ENCODE results near the gene WRAP53. TPM values are rescaled to one million over a fixed set of nuclear protein-coding genes. Genes with fewer than 3 reads are reported as not detected.

WRAP53 gene
- polyA plus RNA-seq, 1 of the 3 experiments (the other 2 are of a cell fraction) = 8.6 TPM

- Histone ChIP-seq H3K27me3 (ENCODE audit: insufficient read depth) (no peaks in the 10 kb centered on the region), H2AFZ (ENCODE audit: low read depth) (peak overlapping the region; percentile 79), H3K79me2 (ENCODE audit: insufficient read depth) (no peaks in the 10 kb centered on the region), H3K4me1 (ENCODE audit: control insufficient read depth in 1 of 2, insufficient read depth in 2 of 2, low read depth in 1 of 2, low read length in 1 of 2) (peaks cover 6 to 29% of the 10 kb centered on the region in 2 experiments; a peak in 2 of 4 replicates), H3K9ac (peak overlapping the region; percentile 56), H3K36me3 (replicated peaks in 1 of 2; ENCODE audit: control insufficient read depth in 1 of 2, insufficient read depth in 2 of 2, low read length in 1 of 2) (no peaks in the 10 kb centered on the region), H3K9me2 (no peaks in the 10 kb centered on the region), H3F3A (replicated peaks; ENCODE audit: insufficient read depth) (peaks cover 52% of the 10 kb centered on the region), H3K4me2 (peak overlapping the region; percentile 65), H3K9me3 (no peaks in the 10 kb centered on the region), H4K20me1 (ENCODE audit: insufficient read depth) (no peaks in the 10 kb centered on the region), H3K4me3 (ENCODE audit: low read depth in 2 of 2, low read length in 1 of 2) (no peak overlapping the region; a peak in 1 of 4 replicates), H3K27ac (ENCODE audit: low read depth in 2 of 2, low read length in 1 of 2) (peak overlapping the region; percentile 67 to 89)
- no peak for TF ChIP-seq RFX5 (IDR thresholded peaks at IDR 0.05; ENCODE audit: low read length)
- TF ChIP-seq GATA2 (CRISPR knock-in tag; IDR thresholded peaks at IDR 0.05) = peak; percentile 29; the same call in 1 of the 2 replicates
- TF ChIP-seq TAF1 (IDR thresholded peaks at IDR 0.05; ENCODE audit: borderline replicate concordance, low read depth, low read length) = no peak
- peak; percentile 38; the same call in 1 of the 2 replicates for TF ChIP-seq TCF12 (IDR thresholded peaks at IDR 0.05)
- TF ChIP-seq RCOR1 (IDR thresholded peaks at IDR 0.05; ENCODE audit: low read length) = no peak
- TF ChIP-seq EP300 (IDR thresholded peaks at IDR 0.05; ENCODE audit: borderline replicate concordance in 1 of 2, low read depth in 1 of 2, low read length in 1 of 2) = peak in 1 of 2 experiments; percentile 54; a peak in 2 of 4 replicates
- no peak for TF ChIP-seq MEF2A (IDR thresholded peaks at IDR 0.05; ENCODE audit: borderline replicate concordance, low read depth)
- no peak for TF ChIP-seq TEAD4 (IDR thresholded peaks at IDR 0.05; ENCODE audit: borderline replicate concordance, insufficient read depth)
- DNase-seq = peak; percentile 62
- CTCF ChIA-PET = interaction anchor here (0.6 to 2.5 kb wide), 14 partner anchors 9 to 309 kb away, joined by 3 to 14 read pairs (median 4); partner anchors contain the start of genes DNAH2 and TP53
- POLR2A ChIA-PET = interaction anchor here (0.7 kb wide), 1 partner anchor 114 kb away, joined by 3 read pairs; no protein-coding TSS in a partner anchor
- WGBS (ENCODE audit: low lambda C conversion rate) = 45% methylated on average over 10 of the region's 10 CpGs
These were observed 59.9 kb downstream of the WRAP53 start for GRCh38 chr17:7748076-7748775.

GRCh38 chr17:7750321-7750821 is 62.1 kb downstream of the WRAP53 start:
- H3F3A ChIP-seq (replicated peaks; ENCODE audit: insufficient read depth) = peaks cover 52% of the 10 kb centered on the region
- no peak for DNase-seq
- no peaks in the 10 kb centered on the region for H3K27me3 ChIP-seq (ENCODE audit: insufficient read depth)
- peak overlapping the region; percentile 12; the same call in 1 of the 2 replicates for H3K9ac ChIP-seq
- H3K79me2 ChIP-seq (ENCODE audit: insufficient read depth) = no peaks in the 10 kb centered on the region
- H3K4me1 ChIP-seq (ENCODE audit: control insufficient read depth in 1 of 2, insufficient read depth in 2 of 2, low read depth in 1 of 2, low read length in 1 of 2) = peaks cover 6 to 29% of the 10 kb centered on the region in 2 experiments; a peak in 2 of 4 replicates
- 42% methylated on average over 4 of the region's 4 CpGs for WGBS (ENCODE audit: low lambda C conversion rate)
- CTCF ChIA-PET = interaction anchor here (0.8 to 1.5 kb wide), 2 partner anchors 101 to 239 kb away, joined by 3 to 4 read pairs; no protein-coding TSS in a partner anchor
- POLR2A ChIA-PET = no interaction called here
- no peaks in the 10 kb centered on the region for H3K9me2 ChIP-seq
- no peaks in the 10 kb centered on the region for H3K9me3 ChIP-seq
- no peak overlapping the region for H2AFZ ChIP-seq (ENCODE audit: low read depth)
- no peak overlapping the region for H3K4me3 ChIP-seq (ENCODE audit: low read depth in 2 of 2, low read length in 1 of 2)
- H4K20me1 ChIP-seq (ENCODE audit: insufficient read depth) = no peaks in the 10 kb centered on the region
- H3K27ac ChIP-seq (ENCODE audit: low read depth in 2 of 2, low read length in 1 of 2) = peak overlapping the region; percentile 12 to 69; a peak in 3 of 4 replicates
- H3K4me2 ChIP-seq = no peak overlapping the region; the same call in 1 of the 2 replicates
- no peaks in the 10 kb centered on the region for H3K36me3 ChIP-seq (replicated peaks in 1 of 2; ENCODE audit: control insufficient read depth in 1 of 2, insufficient read depth in 2 of 2, low read length in 1 of 2)
- 0 out of 2 replicates have a peak, but pooled peaks have one; percentile 21 for TF ChIP-seq ZBTB33 (IDR thresholded peaks at IDR 0.05; ENCODE audit: borderline replicate concordance, low read depth)
- TF ChIP-seq RAD21 (IDR thresholded peaks at IDR 0.05; ENCODE audit: low read length) = no peak
- peak; percentile 54; the same call in 1 of the 2 replicates for TF ChIP-seq FOXM1 (IDR thresholded peaks at IDR 0.05; ENCODE audit: low read depth)
- TF ChIP-seq CHD2 (IDR thresholded peaks at IDR 0.05; ENCODE audit: low read length, partially characterized antibody) = no peak
- TF ChIP-seq NRF1 (IDR thresholded peaks at IDR 0.05; ENCODE audit: low read depth, low read length) = no peak
- peak; percentile 60 for TF ChIP-seq TCF12 (IDR thresholded peaks at IDR 0.05)
- no peak; the same call in 1 of the 2 replicates for TF ChIP-seq RXRA (IDR thresholded peaks at IDR 0.05; ENCODE audit: borderline replicate concordance, low read depth)
- no peak for TF ChIP-seq MAX (IDR thresholded peaks at IDR 0.05; ENCODE audit: low read depth)
- peak; percentile 90 for TF ChIP-seq FOSL2 (IDR thresholded peaks at IDR 0.05; ENCODE audit: borderline replicate concordance, low read depth)
- TF ChIP-seq POLR2AphosphoS5 (IDR thresholded peaks at IDR 0.05; ENCODE audit: low read depth, low read length) = no peak; the same call in 1 of the 2 replicates
- no peak for TF ChIP-seq MXI1 (IDR thresholded peaks at IDR 0.05; ENCODE audit: low read depth, low read length)
- peak; percentile 88 for TF ChIP-seq MEF2A (IDR thresholded peaks at IDR 0.05; ENCODE audit: borderline replicate concordance, low read depth)
- no peak for TF ChIP-seq SMC3 (IDR thresholded peaks at IDR 0.05; ENCODE audit: low read depth, low read length)
- TF ChIP-seq GABPA (IDR thresholded peaks at IDR 0.05; ENCODE audit: low read depth) = no peak
- TF ChIP-seq SIN3A (IDR thresholded peaks at IDR 0.05; ENCODE audit: borderline replicate concordance, low read depth, low read length) = no peak
- peak; percentile 92 for TF ChIP-seq PBX3 (IDR thresholded peaks at IDR 0.05)
- no peak for TF ChIP-seq RFX5 (IDR thresholded peaks at IDR 0.05; ENCODE audit: low read length)
- TF ChIP-seq EP300 (IDR thresholded peaks at IDR 0.05; ENCODE audit: borderline replicate concordance in 1 of 2, low read depth in 1 of 2, low read length in 1 of 2) = peak in 1 of 2 experiments; percentile 72; a peak in 2 of 4 replicates
- no peak for TF ChIP-seq GATA2 (CRISPR knock-in tag; IDR thresholded peaks at IDR 0.05)
